ENCODE results near the gene HAT1.
A peak's percentile ranks its signal among the peaks of the same experiment; 100 is the strongest.
"Not testable (repeated sequence)": the region's sequence is repeated elsewhere in the genome, so short reads cannot be mapped to it uniquely, and the experiment has no call there.

HAT1 gene

DNA sequence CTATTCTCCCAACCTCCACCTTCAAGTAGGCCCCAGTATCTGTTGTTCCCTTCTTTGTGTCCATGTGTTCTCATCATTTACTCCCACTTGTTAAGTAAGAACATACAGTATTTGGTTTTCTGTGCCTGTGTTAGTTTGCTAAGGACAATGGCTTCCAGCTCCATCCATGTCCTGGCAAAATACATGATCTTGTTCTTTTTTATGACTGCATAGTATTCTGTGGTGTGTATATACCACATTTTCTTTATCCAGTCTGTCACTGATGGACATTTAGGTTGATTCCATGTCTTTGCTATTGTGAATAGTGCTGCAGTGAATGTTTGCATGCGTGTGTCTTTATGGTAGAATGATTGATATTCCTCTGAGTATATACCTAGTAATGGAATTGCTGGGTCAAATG lies 61.7 kb downstream of the HAT1 start:
- not testable (repeated sequence) for DNase-seq

DNA sequence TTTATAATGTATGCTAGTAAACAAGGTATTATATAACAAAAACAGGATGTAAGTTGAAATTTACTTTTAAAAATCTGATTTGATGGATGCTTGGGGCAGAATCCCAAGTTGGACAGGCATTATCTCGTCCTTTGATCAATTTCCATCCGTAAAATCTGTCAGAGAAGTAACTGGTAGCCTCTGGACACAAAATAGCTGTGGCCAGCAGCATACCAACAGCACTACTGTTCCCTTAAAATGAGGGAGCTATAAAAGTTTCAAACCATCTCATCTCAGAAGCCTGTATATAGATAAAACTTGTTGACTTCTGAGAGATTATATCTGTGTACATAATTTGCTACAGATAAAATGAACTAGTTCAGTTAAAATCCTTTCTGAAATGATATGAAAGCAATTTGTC lies 62.8 kb downstream of the HAT1 start:
- DNase-seq = no peak

- no peak for DNase-seq
Observed at GRCh38 chr2:171986778-171987177, 64.5 kb downstream of the HAT1 start.

DNA sequence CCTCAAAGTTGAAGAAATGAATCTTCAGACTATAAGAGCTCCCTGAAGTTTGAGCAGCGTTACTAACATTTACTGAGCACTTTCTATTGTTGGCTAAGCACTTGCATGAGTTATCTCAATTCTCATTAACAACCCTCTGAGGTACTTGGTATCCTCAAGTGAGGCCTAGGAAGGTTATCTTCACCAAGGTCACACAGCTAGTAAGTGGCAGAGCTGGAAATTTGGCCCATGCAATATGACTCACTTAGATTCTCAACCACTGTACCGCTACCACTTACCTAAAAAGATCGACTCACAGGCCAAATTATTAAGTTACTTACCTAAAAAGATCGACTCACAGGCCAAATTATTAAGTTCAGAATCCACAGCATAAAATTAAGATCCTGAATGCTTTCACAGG lies 68.8 kb downstream of the HAT1 start:
- no peak for DNase-seq

DNA sequence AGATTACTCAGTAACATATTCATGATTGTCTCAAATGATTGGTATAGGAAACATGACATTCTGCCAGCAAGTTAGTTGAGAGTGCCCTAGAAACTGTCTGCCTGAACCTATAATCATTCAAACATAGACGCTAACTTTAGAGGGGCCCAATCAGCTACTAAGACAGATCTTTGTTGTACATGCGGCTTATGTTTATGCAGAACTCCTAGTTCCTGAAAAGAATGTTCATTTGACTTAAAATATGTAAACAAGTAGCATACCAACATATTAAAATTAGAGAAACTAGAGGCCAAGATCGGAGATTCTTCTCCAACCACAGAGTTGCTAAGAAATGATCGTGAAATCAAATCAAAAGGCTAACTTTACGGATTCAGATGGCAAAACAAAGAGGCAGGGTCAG lies 73.3 kb downstream of the HAT1 start:
- DNase-seq = no peak

DNA sequence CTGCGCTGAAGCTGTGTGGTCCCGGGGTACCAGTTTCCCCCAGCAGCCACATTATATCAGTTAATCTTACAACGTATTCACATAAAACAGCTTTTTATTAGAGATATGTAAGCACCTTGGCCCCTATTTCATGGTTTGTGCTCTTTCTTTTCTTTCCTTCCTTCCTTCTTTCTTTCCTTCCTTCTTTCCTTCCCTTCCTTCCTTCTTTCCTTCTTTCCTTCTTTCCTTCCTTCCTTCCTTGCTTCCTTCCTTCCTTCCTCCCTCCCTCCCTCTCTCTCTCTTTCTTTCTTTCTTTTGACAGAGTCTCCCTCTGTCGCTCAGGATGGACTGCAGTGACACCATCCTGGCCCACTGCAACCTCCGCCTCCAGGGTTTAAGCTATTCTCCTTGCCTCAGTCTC lies 73.8 kb downstream of the HAT1 start:
- DNase-seq = no peak

GRCh38 chr2:171997031-171997430 lies 74.8 kb downstream of the HAT1 start:
- not testable (repeated sequence) for DNase-seq

- DNase-seq = no peak
Observed at GRCh38 chr2:171999161-171999560, 76.9 kb downstream of the HAT1 start.

DNA sequence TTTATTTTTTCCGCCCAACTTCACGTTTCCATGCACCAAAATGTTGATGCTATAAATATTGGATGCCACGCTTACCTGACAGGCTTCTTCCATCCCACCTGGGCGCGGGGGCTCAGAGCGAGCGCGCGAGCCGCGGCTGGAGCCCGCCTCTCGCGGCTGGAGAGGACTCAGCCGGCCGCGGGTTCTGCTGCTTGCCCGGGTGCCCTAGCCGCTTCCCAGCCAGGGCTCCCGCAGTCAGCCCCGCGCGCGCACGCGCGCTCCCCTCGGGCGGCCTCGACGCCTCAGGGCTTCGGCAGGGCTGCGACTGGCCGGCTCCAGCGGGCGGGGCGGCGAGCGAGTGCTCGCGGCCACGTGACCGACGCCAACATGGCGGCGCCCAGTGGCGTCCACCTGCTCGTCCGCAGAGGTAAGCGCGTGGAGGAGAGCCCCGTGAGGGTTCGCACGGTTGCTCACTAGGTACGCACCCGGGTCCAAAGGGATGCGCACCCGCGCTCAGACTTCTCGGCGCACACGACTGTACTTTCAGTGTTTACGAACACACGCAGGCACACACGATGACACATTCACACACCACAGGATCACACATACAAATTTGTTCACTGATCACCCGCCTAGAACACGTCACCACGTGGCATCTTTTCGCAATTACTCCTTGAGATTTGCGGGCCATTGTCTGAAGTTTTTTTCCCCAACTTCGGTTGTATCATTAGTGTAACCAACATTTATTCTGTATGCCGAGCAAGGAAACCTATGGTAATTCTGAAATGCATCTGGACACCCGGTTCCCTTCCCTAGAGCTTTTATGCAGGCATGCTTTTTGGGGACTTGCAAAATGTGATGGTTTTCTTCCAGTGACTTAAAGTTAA lies 77.6 kb downstream of the HAT1 start, which contains the start of gene METAP1D:
Gene METAP1D (plus strand): TSS at position 350 of the 866 bp plus-strand sequence. CDS start 17 bp downstream, at position 367.
- peak; percentile 68 for DNase-seq

DNA sequence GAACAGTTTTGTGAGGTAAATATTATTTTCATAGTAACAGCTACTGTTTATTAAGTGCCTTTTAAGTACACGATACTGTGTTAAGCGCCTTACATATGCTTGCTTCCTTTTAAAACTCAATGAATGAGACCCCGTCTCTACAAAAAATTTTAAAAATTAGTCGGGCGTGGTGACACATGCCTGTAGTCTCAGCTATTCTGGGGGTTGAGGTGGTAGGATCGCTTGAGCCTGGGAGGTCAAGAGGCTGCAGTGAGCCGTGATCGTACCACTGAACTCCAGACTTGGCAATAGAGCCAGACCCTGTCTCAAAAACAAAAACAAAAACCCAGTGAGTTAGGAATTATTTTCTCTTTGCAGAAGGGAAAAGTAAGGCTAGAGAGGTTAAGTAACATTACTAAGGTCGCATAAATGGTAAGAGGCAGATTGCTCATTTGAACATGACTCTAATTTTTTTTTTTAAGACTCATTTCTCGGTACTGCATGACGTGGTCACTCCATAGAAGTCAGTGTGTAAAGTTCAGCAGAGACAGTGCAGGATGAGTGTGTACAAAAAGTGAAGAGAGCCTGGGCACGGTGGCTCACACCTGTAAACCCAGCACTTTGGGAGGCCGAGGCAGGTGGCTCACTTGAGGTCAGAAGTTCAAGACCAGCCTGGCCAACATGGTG lies 78.6 kb downstream of the HAT1 start:
- no peak for DNase-seq

GRCh38 chr2:172007372-172007771 lies 85.1 kb downstream of the HAT1 start:
- no peak for DNase-seq

GRCh38 chr2:172009823-172010222 lies 87.6 kb downstream of the HAT1 start:
- no peak for DNase-seq

- no peak for DNase-seq
Observed at GRCh38 chr2:172011812-172012575, 89.7 kb downstream of the HAT1 start.

DNA sequence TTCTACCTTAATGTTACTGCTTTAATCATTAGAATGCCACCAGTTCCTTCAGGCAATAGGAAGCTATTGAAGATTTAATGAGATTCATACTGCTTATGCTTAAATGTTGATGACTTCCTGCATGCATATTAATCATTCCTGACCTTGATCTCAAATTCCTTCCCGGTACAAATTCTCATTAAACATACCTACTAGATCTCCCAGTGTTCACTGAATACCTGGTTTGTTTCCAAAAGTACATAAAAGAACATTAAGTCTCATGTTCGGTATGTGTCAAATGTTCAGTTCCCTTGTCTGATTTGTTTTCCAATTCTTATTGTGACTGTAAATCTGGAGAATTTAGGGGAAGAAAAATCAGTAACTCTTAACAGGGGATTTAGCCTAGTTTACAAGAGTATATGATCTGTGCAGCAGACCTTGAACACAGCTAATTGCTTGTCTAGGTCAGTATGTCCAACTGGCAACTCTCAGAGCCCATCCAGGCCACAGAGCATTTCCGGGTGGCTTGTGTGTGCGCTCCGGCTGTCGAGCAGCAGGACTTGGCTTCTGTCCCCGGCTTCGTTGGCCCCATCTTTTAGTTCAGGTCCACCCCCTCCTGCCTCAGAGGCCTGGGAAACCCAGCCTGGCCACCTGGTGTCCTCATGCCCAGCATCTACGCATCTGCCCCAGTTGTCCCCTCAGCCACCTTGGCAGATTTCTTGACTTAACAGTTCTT lies 90.6 kb downstream of the HAT1 start:
- no peak for DNase-seq

DNA sequence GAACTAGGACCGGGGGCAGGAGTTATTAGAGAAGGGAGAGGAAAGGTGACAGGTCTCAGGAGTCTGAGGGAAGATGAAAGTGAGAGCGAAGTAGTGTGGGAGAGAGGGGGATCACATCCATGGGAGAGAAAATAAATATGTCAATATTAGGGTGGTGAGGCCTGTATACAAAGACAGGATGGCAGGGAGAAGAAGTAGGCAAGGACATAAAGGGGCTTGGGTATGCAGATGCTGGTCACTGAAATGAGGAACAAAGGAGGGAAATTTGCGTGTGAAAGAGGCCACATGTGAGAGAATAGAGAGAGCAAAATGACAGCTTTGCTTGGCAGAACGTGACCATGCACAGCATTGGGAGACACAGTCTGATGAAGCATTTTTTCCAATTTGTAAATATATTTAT lies 91.1 kb downstream of the HAT1 start:
- no peak for DNase-seq

DNA sequence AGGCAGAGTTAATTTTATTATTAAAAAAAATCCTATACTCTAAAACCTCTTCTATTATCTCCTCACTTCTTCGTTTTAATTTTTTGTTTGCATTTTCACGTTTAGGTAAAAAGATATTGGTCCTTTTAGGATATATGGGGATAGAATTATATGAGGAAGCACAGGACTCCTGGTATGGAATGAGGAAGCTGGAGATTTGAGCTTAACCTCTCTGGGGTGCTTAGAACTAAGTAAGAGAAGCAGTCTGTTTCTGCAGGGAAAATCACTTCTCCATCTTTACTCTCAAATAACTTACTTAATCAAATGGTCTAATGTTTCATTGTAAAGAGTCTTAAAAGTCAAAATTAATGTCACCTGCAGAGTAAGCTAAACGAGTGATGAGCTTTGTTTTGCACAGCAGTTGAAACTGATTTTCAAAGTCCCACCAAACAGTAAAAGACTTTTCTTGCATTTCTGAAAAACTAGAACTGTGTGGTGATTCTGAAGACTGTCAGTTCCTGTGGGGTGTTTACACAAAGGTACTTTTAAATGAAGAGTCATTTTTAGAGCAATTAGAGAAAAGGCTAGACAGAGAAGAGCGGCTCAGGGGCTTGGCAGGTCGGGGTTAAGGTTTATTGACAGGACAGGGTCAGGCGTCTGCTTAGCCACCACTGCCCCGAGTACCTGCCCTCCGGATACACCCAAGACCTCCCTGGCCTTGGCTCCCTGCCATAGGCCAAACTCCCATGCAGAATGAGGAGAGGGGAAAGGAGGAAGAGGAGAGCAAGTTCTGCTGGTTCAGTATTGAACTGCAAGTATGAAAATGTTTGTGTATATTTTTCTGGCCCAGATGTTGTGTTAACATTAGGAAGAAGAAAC lies 99.0 kb downstream of the HAT1 start:
- DNase-seq = no peak

DNA sequence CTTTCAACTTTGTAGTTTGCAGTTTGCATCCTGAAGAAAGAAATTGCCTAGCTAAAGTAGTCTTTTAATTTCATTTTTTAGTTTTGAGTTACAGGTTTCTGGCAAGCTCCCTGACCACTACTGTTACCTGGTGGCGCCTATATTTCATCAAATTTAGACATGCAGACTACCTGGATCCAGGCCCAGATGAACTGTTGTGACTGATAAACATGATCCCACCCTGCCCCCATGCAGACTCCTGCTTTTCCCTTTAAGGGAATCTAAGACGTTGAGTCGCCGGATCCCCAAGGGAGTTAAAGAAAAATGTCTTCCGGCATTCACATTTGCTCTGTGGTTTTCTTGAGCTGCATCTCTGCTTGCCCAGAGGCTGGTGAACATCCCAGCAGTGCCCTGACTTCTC lies 99.7 kb downstream of the HAT1 start:
- no peak for DNase-seq

- DNase-seq = no peak
Observed at GRCh38 chr2:172031536-172031935, 109.3 kb downstream of the HAT1 start.

All from amniotic stem cell (primary cell).